ENCODE data around the gene ANKRD62.
"Not testable (repeated sequence)": the region's sequence is repeated elsewhere in the genome, so short reads cannot be mapped to it uniquely, and the experiment has no call there.

ANKRD62 gene

GRCh38 chr18:12113999-12114646 lies 20.5 kb downstream of the ANKRD62 start:
- no peaks in the 10 kb centered on the region for H3K4me1 ChIP-seq
- no peak overlapping the region for H3K4me3 ChIP-seq
- TF ChIP-seq CTCF (IDR thresholded peaks at IDR 0.05): no peak
- intact Hi-C loops (cut with DNase I; ENCODE audit: low total_unique reads): no loop called here
- H3K27me3 ChIP-seq: no peaks in the 10 kb centered on the region
- H3K27ac ChIP-seq: no peak overlapping the region
- H3K9me3 ChIP-seq: no peaks in the 10 kb centered on the region
- no peaks in the 10 kb centered on the region for H3K36me3 ChIP-seq
- DNase-seq: no peak

- H3K27ac ChIP-seq: no peak overlapping the region
- no peaks in the 10 kb centered on the region for H3K9me3 ChIP-seq
- intact Hi-C loops (cut with DNase I; ENCODE audit: low total_unique reads): no loop called here
- no peaks in the 10 kb centered on the region for H3K27me3 ChIP-seq
- H3K4me3 ChIP-seq: no peak overlapping the region
- no peak for TF ChIP-seq CTCF (IDR thresholded peaks at IDR 0.05)
- H3K4me1 ChIP-seq: no peaks in the 10 kb centered on the region
- DNase-seq: no peak
- H3K36me3 ChIP-seq: no peaks in the 10 kb centered on the region
Measured at GRCh38 chr18:12119358-12119757, 25.7 kb downstream of the ANKRD62 start.

- intact Hi-C loops (cut with DNase I; ENCODE audit: low total_unique reads): no loop called here
- Histone ChIP-seq H3K9me3 (no peaks in the 10 kb centered on the region), H3K36me3 (no peaks in the 10 kb centered on the region), H3K4me1 (no peaks in the 10 kb centered on the region), H3K4me3 (no peak overlapping the region), H3K27me3 (no peaks in the 10 kb centered on the region), H3K27ac (no peak overlapping the region)
- no peak for DNase-seq
- no peak for TF ChIP-seq CTCF (IDR thresholded peaks at IDR 0.05)
Measured at GRCh38 chr18:12121175-12122042, 27.8 kb downstream of the ANKRD62 start.

GRCh38 chr18:12122043-12122389 lies 28.4 kb downstream of the ANKRD62 start:
- H3K27me3 ChIP-seq; DNase-seq; H3K27ac ChIP-seq; H3K4me1 ChIP-seq; H3K4me3 ChIP-seq; H3K36me3 ChIP-seq; intact Hi-C loops (cut with DNase I; ENCODE audit: low total_unique reads); H3K9me3 ChIP-seq: not testable (repeated sequence)

GRCh38 chr18:12127647-12128046 lies 34.0 kb downstream of the ANKRD62 start:
- DNase-seq; intact Hi-C loops (cut with DNase I; ENCODE audit: low total_unique reads): not testable (repeated sequence)

GRCh38 chr18:12138831-12139230 lies 45.2 kb downstream of the ANKRD62 start:
- H3K9me3 ChIP-seq; H3K4me3 ChIP-seq; H3K4me1 ChIP-seq; H3K27ac ChIP-seq; H3K36me3 ChIP-seq; intact Hi-C loops (cut with DNase I; ENCODE audit: low total_unique reads); H3K27me3 ChIP-seq; DNase-seq: not testable (repeated sequence)

More at GRCh38 chr18:12127647-12128046, 34.0 kb downstream of the ANKRD62 start:
- H3K4me3 ChIP-seq, H3K27ac ChIP-seq, H3K36me3 ChIP-seq, H3K27me3 ChIP-seq, H3K9me3 ChIP-seq, H3K4me1 ChIP-seq: not testable (repeated sequence)

- H3K27ac ChIP-seq; H3K36me3 ChIP-seq; H3K4me3 ChIP-seq; H3K9me3 ChIP-seq; DNase-seq; H3K4me1 ChIP-seq; H3K27me3 ChIP-seq; intact Hi-C loops (cut with DNase I; ENCODE audit: low total_unique reads): not testable (repeated sequence)
Measured at GRCh38 chr18:12140866-12141265, 47.2 kb downstream of the ANKRD62 start.

- DNase-seq; H3K27me3 ChIP-seq; intact Hi-C loops (cut with DNase I; ENCODE audit: low total_unique reads); H3K9me3 ChIP-seq; H3K4me1 ChIP-seq; H3K36me3 ChIP-seq; H3K4me3 ChIP-seq; H3K27ac ChIP-seq: not testable (repeated sequence)
Measured at GRCh38 chr18:12141778-12142177, 48.1 kb downstream of the ANKRD62 start.

GRCh38 chr18:12149431-12149830 lies 55.8 kb downstream of the ANKRD62 start:
- H3K9me3 ChIP-seq; intact Hi-C loops (cut with DNase I; ENCODE audit: low total_unique reads); H3K36me3 ChIP-seq; H3K4me3 ChIP-seq; H3K27ac ChIP-seq; H3K4me1 ChIP-seq; H3K27me3 ChIP-seq; DNase-seq: not testable (repeated sequence)

Measured in tibial artery (tissue), 4 donors.